ENCODE data around the gene CDH4. TPM values are rescaled to one million over a fixed set of nuclear protein-coding genes. Genes with fewer than 3 reads are reported as not detected.

Gene CDH4
- total RNA-seq, 4 donors from 2014 or later = not detected

DNA sequence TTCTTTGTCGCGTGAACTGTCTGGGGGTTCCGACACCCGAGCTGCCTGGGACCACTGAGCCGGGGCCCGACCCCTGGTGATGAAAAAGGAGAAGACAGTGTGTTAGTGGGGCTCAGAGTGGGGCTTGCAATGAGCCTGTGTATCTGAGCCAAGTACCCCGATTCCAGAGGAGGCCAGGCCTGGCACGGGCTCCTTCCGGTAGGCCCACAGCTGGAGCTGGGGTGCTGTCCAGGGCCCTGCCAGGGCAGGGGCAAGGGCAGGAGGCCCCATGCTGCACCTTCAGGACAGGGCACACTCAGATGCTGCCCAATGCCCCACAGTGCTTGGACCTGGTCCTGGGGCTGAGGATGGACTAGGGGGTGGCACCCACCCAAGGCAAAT, 724.2 kb downstream of the CDH4 start:
- H3K36me3 ChIP-seq = peaks cover 0 to 26% (median 4%) of the 10 kb centered on the region in 4 donors
- intact Hi-C loops (cut with DNase I; ENCODE audit: low total_unique reads) (no loop called here), in situ Hi-C loops (cut with MboI; ENCODE audit: low pct_ligation_motif_present in 1 of 4, low pct_unique_long_range_greater_than_20kb in 1 of 4, low sequenced_read_pairs in 3 of 4) (no loop called here)
- TF ChIP-seq POLR2AphosphoS5 (IDR thresholded peaks at IDR 0.05) (no peak), POLR2A (IDR thresholded peaks at IDR 0.05) (no peak), EP300 (IDR thresholded peaks at IDR 0.05; ENCODE audit: low read depth) (no peak)
- TF ChIP-seq, protein P1, sequence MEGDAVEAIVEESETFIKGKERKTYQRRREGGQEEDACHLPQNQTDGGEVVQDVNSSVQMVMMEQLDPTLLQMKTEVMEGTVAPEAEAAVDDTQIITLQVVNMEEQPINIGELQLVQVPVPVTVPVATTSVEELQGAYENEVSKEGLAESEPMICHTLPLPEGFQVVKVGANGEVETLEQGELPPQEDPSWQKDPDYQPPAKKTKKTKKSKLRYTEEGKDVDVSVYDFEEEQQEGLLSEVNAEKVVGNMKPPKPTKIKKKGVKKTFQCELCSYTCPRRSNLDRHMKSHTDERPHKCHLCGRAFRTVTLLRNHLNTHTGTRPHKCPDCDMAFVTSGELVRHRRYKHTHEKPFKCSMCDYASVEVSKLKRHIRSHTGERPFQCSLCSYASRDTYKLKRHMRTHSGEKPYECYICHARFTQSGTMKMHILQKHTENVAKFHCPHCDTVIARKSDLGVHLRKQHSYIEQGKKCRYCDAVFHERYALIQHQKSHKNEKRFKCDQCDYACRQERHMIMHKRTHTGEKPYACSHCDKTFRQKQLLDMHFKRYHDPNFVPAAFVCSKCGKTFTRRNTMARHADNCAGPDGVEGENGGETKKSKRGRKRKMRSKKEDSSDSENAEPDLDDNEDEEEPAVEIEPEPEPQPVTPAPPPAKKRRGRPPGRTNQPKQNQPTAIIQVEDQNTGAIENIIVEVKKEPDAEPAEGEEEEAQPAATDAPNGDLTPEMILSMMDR (IDR thresholded peaks at IDR 0.05) = no peak
- no peak for DNase-seq
- H3K4me1 ChIP-seq = no peaks in the 10 kb centered on the region
- H3K27me3 ChIP-seq = no peaks in the 10 kb centered on the region
- H3K27ac ChIP-seq = no peak overlapping the region
- H3K4me3 ChIP-seq = no peak overlapping the region
- H3K9me3 ChIP-seq = no peaks in the 10 kb centered on the region
- WGBS, 2 donors (ENCODE audit: low coverage in 1 of 2) = 92% methylated on average over 9 of the region's 9 CpGs; no CpG with 5 or more reads in 1 of the 2 donors

DNA sequence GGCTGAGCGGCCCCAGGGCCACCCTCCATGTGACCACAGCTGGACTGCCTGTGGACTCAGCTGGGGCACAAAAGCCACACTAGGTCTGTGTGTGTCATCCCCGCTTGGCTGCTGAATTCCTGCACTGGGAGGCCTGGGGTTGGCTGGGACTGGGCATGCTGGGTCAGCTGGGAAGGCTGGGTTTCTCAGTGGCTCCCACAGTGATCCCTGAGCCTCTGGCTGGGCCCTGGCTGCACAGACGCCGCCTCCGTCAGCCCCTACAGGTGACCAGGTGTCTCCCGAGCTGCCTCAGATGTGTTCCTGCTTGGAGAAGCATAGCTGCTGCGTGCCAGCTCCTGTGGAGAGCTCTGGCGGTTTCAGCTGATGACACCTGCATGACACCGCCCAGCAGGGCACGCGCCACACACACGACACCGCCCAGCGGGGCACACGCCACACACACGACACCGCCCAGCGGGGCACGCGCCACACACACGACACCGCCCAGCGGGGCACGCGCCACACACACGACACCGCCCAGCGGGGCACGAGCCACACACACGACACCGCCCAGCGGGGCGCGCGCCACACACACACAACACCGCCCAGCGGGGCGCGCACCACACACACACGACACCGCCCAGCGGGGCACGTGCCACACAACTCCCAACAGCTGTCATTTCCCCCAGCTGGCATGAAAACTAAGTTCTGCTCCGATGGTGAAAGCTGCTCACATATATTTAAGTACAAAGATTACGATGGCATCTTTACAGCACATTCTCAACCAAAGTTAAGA, 724.8 kb downstream of the CDH4 start:
- Histone ChIP-seq H3K4me3 (no peak overlapping the region), H3K27ac (no peak overlapping the region), H3K9me3 (no peaks in the 10 kb centered on the region), H3K27me3 (no peaks in the 10 kb centered on the region), H3K36me3 (peaks cover 0 to 26% (median 4%) of the 10 kb centered on the region in 4 donors), H3K4me1 (no peaks in the 10 kb centered on the region)
- in situ Hi-C loops (cut with MboI; ENCODE audit: low pct_ligation_motif_present in 1 of 4, low pct_unique_long_range_greater_than_20kb in 1 of 4, low sequenced_read_pairs in 3 of 4) (no loop called here), intact Hi-C loops (cut with DNase I; ENCODE audit: low total_unique reads) (no loop called here)
- DNase-seq = no peak
- WGBS, 2 donors (ENCODE audit: low coverage in 1 of 2) = 98% methylated on average over 23 of the region's 45 CpGs; no CpG with 5 or more reads in 1 of the 2 donors
- TF ChIP-seq POLR2A (IDR thresholded peaks at IDR 0.05) (no peak), POLR2AphosphoS5 (IDR thresholded peaks at IDR 0.05) (no peak), EP300 (IDR thresholded peaks at IDR 0.05; ENCODE audit: low read depth) (no peak)
- TF ChIP-seq, protein P1 (IDR thresholded peaks at IDR 0.05) = no peak

DNA sequence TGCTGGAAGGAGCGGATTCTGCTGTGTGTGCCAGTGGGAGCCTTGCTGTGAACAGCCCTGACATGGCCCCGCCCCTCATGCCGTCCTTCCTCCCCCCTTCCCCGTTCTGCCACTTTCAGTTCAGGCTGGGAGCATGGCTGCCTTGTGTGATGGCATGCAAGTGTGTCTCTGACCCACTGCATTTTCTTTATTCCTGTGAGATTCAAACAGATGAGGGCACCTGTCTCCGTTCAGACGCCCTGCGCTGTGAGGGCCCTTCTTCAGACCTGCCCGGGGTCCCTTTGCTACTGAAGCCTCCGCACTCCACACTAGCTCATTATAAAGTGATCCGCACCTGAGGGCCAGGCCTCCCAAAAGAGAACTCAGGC, 725.3 kb downstream of the CDH4 start:
- Histone ChIP-seq H3K36me3 (peaks cover 0 to 20% (median 4%) of the 10 kb centered on the region in 4 donors), H3K27ac (no peak overlapping the region), H3K27me3 (no peaks in the 10 kb centered on the region), H3K4me1 (no peaks in the 10 kb centered on the region), H3K4me3 (no peak overlapping the region), H3K9me3 (no peaks in the 10 kb centered on the region)
- 80 to 94% methylated on average over 1 to 10 of the region's 10 CpGs for WGBS, 2 donors (ENCODE audit: low coverage in 1 of 2)
- intact Hi-C loops (cut with DNase I; ENCODE audit: low total_unique reads) = no loop called here
- TF ChIP-seq POLR2A (IDR thresholded peaks at IDR 0.05) (no peak), EP300 (IDR thresholded peaks at IDR 0.05; ENCODE audit: low read depth) (no peak), POLR2AphosphoS5 (IDR thresholded peaks at IDR 0.05) (no peak)
- TF ChIP-seq, protein P1 (IDR thresholded peaks at IDR 0.05) = no peak
- no peak for DNase-seq
- in situ Hi-C loops (cut with MboI; ENCODE audit: low pct_ligation_motif_present in 1 of 4, low pct_unique_long_range_greater_than_20kb in 1 of 4, low sequenced_read_pairs in 3 of 4) = no loop called here

DNA sequence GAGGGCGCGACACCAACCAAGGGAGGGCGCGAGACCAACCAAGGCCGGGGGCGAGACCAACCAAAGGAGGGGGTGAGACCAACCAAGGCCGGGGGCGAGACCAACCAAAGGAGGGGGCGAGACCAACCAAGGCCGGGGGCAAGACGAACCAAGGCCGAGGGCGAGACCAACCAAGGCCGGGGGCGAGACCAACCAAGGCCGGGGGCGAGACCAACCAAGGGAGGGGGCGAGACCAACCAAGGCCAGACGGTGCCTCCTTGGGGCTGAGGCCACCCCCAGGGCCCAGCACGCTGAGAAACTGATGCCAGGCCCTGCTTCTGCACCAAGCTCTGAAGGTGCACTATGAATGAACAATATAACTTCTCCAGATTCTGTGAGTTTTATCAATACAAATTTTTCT, 726.4 kb downstream of the CDH4 start:
- Histone ChIP-seq H3K36me3 (peaks cover 0 to 14% (median 6%) of the 10 kb centered on the region in 4 donors), H3K9me3 (no peaks in the 10 kb centered on the region), H3K4me1 (no peaks in the 10 kb centered on the region), H3K27ac (no peak overlapping the region), H3K27me3 (no peaks in the 10 kb centered on the region), H3K4me3 (no peak overlapping the region)
- no peak for TF ChIP-seq POLR2AphosphoS5 (IDR thresholded peaks at IDR 0.05)
- TF ChIP-seq EP300 (IDR thresholded peaks at IDR 0.05; ENCODE audit: low read depth) = no peak
- TF ChIP-seq, protein P1 (IDR thresholded peaks at IDR 0.05) = no peak
- TF ChIP-seq POLR2A (IDR thresholded peaks at IDR 0.05) = no peak
- WGBS, 2 donors (ENCODE audit: low coverage in 1 of 2) = 98 to 100% methylated on average over 3 to 19 of the region's 20 CpGs
- no peak for DNase-seq
- in situ Hi-C loops (cut with MboI; ENCODE audit: low pct_ligation_motif_present in 1 of 4, low pct_unique_long_range_greater_than_20kb in 1 of 4, low sequenced_read_pairs in 3 of 4) (no loop called here), intact Hi-C loops (cut with DNase I; ENCODE audit: low total_unique reads) (no loop called here)
